NCI-H1436 treated with DMSO at 0.1 percent for 48 hours (cell line): ENCODE measurements around the gene SPATA4.

Source experiments
- DNase-seq: peaks from one replicate; lab custom pipeline; 2025; lab: John Stamatoyannopoulos, UW

The SPATA4 gene

GRCh38 chr4:176189891-176190795 is 5.2 kb downstream of the SPATA4 start:
- no peak for DNase-seq

GRCh38 chr4:176188654-176189053 is 6.7 kb downstream of the SPATA4 start:
- no peak for DNase-seq

- DNase-seq: no peak
Measured at GRCh38 chr4:176187624-176188023, 7.8 kb downstream of the SPATA4 start.

GRCh38 chr4:176186671-176187395 is 8.6 kb downstream of the SPATA4 start:
- DNase-seq: no peak

- DNase-seq: no peak
Measured at GRCh38 chr4:176186067-176186466, 9.3 kb downstream of the SPATA4 start.

- DNase-seq: no peak
Measured at GRCh38 chr4:176185051-176185450, 10.3 kb downstream of the SPATA4 start.

- DNase-seq: no peak
Measured at GRCh38 chr4:176163041-176163440, 32.3 kb downstream of the SPATA4 start.

GRCh38 chr4:176156656-176157055 is 38.7 kb downstream of the SPATA4 start:
- no peak for DNase-seq

- no peak for DNase-seq
Measured at GRCh38 chr4:176153124-176153523, 42.3 kb downstream of the SPATA4 start.

- no peak for DNase-seq
Measured at GRCh38 chr4:176150704-176151103, 44.7 kb downstream of the SPATA4 start.

- no peak for DNase-seq
Measured at GRCh38 chr4:176150356-176150682, 45.1 kb downstream of the SPATA4 start.

GRCh38 chr4:176149680-176150355 is 45.6 kb downstream of the SPATA4 start:
- DNase-seq: no peak

- DNase-seq: no peak
Measured at GRCh38 chr4:176142253-176142652, 53.1 kb downstream of the SPATA4 start.

GRCh38 chr4:176139518-176139917 is 55.9 kb downstream of the SPATA4 start:
- no peak for DNase-seq

GRCh38 chr4:176137631-176138030 is 57.8 kb downstream of the SPATA4 start:
- DNase-seq: no peak

GRCh38 chr4:176134670-176135069 is 60.7 kb downstream of the SPATA4 start:
- DNase-seq: no peak
